ENCODE measurements around the gene FAM221A. TPM values are rescaled to one million over a fixed set of nuclear protein-coding genes. Genes with fewer than 3 reads are reported as not detected.
"Not testable (repeated sequence)": the region's sequence is repeated elsewhere in the genome, so short reads cannot be mapped to it uniquely, and the experiment has no call there.

The FAM221A gene
- total RNA-seq, 1 experiment from 2014 or later = 23.3 TPM

DNA sequence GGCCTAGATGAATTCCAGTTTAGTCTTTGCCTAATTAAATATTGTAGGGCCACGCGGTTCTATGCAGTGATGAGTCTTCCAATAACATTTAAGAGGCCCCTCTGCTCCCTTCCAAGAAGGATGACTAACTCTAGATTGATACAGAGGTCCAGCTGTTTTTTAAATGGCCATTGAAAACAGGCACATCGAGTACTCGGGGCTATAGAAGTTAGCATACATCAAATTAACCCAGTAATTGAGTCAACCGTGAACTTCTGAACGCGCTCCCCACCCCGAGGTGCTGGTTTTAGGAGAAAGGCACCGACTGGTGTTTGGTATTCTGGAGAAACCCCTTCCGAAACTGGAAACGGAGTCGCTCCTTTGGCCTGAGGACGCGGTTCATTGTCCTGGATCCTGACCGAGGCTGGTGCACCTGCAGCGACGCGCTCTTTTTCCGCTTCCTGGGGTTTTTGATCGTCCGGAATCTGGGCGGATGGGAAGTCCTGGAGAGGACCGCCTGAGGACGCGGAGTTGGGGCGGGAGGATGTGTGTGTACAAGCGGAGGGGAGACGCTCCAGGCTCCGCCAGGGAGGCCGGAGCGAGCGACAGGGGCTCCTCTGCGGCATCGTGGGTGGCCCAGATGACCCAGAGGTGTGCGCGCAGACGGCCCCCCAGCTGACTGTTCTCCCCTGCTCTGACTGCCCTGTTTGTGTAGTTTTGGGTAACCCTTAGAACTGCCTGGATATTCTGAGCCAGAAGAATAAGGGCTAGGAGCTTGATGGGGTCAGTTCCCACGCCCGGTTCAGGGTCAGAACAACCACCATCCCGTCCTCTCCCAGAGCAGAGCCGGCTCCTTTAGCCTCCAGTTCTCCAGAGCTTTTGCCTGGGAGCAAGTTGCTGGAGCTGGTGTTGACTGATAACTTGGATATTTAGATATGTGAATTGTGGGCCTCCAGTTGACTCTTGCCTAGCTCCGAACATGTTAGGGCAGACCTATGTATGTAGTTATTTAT is 711 bp downstream of the FAM221A start (continued):
- TF ChIP-seq, protein P1, sequence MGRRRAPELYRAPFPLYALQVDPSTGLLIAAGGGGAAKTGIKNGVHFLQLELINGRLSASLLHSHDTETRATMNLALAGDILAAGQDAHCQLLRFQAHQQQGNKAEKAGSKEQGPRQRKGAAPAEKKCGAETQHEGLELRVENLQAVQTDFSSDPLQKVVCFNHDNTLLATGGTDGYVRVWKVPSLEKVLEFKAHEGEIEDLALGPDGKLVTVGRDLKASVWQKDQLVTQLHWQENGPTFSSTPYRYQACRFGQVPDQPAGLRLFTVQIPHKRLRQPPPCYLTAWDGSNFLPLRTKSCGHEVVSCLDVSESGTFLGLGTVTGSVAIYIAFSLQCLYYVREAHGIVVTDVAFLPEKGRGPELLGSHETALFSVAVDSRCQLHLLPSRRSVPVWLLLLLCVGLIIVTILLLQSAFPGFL (CRISPR knock-in tag; IDR thresholded peaks at IDR 0.05; ENCODE audit: borderline replicate concordance) = no peak
- TF ChIP-seq RORB (CRISPR knock-in tag; IDR thresholded peaks at IDR 0.05) = no peak
- no peak for TF ChIP-seq NR2C2 (CRISPR knock-in tag; IDR thresholded peaks at IDR 0.05)
- no peak for TF ChIP-seq ZNF263 (CRISPR knock-in tag; IDR thresholded peaks at IDR 0.05; ENCODE audit: low read depth)
- TF ChIP-seq, protein P2, sequence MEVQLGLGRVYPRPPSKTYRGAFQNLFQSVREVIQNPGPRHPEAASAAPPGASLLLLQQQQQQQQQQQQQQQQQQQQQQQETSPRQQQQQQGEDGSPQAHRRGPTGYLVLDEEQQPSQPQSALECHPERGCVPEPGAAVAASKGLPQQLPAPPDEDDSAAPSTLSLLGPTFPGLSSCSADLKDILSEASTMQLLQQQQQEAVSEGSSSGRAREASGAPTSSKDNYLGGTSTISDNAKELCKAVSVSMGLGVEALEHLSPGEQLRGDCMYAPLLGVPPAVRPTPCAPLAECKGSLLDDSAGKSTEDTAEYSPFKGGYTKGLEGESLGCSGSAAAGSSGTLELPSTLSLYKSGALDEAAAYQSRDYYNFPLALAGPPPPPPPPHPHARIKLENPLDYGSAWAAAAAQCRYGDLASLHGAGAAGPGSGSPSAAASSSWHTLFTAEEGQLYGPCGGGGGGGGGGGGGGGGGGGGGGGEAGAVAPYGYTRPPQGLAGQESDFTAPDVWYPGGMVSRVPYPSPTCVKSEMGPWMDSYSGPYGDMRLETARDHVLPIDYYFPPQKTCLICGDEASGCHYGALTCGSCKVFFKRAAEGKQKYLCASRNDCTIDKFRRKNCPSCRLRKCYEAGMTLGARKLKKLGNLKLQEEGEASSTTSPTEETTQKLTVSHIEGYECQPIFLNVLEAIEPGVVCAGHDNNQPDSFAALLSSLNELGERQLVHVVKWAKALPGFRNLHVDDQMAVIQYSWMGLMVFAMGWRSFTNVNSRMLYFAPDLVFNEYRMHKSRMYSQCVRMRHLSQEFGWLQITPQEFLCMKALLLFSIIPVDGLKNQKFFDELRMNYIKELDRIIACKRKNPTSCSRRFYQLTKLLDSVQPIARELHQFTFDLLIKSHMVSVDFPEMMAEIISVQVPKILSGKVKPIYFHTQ (CRISPR knock-in tag; IDR thresholded peaks at IDR 0.05) = no peak
- TF ChIP-seq, protein P3, sequence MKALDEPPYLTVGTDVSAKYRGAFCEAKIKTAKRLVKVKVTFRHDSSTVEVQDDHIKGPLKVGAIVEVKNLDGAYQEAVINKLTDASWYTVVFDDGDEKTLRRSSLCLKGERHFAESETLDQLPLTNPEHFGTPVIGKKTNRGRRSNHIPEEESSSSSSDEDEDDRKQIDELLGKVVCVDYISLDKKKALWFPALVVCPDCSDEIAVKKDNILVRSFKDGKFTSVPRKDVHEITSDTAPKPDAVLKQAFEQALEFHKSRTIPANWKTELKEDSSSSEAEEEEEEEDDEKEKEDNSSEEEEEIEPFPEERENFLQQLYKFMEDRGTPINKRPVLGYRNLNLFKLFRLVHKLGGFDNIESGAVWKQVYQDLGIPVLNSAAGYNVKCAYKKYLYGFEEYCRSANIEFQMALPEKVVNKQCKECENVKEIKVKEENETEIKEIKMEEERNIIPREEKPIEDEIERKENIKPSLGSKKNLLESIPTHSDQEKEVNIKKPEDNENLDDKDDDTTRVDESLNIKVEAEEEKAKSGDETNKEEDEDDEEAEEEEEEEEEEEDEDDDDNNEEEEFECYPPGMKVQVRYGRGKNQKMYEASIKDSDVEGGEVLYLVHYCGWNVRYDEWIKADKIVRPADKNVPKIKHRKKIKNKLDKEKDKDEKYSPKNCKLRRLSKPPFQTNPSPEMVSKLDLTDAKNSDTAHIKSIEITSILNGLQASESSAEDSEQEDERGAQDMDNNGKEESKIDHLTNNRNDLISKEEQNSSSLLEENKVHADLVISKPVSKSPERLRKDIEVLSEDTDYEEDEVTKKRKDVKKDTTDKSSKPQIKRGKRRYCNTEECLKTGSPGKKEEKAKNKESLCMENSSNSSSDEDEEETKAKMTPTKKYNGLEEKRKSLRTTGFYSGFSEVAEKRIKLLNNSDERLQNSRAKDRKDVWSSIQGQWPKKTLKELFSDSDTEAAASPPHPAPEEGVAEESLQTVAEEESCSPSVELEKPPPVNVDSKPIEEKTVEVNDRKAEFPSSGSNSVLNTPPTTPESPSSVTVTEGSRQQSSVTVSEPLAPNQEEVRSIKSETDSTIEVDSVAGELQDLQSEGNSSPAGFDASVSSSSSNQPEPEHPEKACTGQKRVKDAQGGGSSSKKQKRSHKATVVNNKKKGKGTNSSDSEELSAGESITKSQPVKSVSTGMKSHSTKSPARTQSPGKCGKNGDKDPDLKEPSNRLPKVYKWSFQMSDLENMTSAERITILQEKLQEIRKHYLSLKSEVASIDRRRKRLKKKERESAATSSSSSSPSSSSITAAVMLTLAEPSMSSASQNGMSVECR (CRISPR knock-in tag; IDR thresholded peaks at IDR 0.05; ENCODE audit: borderline replicate concordance) = peak; percentile 76; the same call in 1 of the 2 replicates
- no peak; the same call in 1 of the 2 replicates for TF ChIP-seq NFATC4 (CRISPR knock-in tag; IDR thresholded peaks at IDR 0.05)
- TF ChIP-seq, protein P4, sequence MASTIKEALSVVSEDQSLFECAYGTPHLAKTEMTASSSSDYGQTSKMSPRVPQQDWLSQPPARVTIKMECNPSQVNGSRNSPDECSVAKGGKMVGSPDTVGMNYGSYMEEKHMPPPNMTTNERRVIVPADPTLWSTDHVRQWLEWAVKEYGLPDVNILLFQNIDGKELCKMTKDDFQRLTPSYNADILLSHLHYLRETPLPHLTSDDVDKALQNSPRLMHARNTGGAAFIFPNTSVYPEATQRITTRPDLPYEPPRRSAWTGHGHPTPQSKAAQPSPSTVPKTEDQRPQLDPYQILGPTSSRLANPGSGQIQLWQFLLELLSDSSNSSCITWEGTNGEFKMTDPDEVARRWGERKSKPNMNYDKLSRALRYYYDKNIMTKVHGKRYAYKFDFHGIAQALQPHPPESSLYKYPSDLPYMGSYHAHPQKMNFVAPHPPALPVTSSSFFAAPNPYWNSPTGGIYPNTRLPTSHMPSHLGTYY (CRISPR knock-in tag; IDR thresholded peaks at IDR 0.05) = no peak
- TF ChIP-seq CREM (CRISPR knock-in tag; IDR thresholded peaks at IDR 0.05) = no peak
- TF ChIP-seq, protein P5, sequence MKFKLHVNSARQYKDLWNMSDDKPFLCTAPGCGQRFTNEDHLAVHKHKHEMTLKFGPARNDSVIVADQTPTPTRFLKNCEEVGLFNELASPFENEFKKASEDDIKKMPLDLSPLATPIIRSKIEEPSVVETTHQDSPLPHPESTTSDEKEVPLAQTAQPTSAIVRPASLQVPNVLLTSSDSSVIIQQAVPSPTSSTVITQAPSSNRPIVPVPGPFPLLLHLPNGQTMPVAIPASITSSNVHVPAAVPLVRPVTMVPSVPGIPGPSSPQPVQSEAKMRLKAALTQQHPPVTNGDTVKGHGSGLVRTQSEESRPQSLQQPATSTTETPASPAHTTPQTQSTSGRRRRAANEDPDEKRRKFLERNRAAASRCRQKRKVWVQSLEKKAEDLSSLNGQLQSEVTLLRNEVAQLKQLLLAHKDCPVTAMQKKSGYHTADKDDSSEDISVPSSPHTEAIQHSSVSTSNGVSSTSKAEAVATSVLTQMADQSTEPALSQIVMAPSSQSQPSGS (CRISPR knock-in tag; IDR thresholded peaks at IDR 0.05; ENCODE audit: borderline replicate concordance, low read depth) = no peak
- TF ChIP-seq, protein P6, sequence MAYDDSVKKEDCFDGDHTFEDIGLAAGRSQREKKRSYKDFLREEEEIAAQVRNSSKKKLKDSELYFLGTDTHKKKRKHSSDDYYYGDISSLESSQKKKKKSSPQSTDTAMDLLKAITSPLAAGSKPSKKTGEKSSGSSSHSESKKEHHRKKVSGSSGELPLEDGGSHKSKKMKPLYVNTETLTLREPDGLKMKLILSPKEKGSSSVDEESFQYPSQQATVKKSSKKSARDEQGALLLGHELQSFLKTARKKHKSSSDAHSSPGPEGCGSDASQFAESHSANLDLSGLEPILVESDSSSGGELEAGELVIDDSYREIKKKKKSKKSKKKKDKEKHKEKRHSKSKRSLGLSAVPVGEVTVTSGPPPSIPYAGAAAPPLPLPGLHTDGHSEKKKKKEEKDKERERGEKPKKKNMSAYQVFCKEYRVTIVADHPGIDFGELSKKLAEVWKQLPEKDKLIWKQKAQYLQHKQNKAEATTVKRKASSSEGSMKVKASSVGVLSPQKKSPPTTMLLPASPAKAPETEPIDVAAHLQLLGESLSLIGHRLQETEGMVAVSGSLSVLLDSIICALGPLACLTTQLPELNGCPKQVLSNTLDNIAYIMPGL (CRISPR knock-in tag; IDR thresholded peaks at IDR 0.05) = peak; percentile 39; the same call in 1 of the 2 replicates
- TF ChIP-seq, protein P7, sequence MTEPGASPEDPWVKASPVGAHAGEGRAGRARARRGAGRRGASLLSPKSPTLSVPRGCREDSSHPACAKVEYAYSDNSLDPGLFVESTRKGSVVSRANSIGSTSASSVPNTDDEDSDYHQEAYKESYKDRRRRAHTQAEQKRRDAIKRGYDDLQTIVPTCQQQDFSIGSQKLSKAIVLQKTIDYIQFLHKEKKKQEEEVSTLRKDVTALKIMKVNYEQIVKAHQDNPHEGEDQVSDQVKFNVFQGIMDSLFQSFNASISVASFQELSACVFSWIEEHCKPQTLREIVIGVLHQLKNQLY (CRISPR knock-in tag; IDR thresholded peaks at IDR 0.05) = no peak
- TF ChIP-seq MXD4 (CRISPR knock-in tag; IDR thresholded peaks at IDR 0.05; ENCODE audit: borderline replicate concordance) = no peak
- TF ChIP-seq, protein P8, sequence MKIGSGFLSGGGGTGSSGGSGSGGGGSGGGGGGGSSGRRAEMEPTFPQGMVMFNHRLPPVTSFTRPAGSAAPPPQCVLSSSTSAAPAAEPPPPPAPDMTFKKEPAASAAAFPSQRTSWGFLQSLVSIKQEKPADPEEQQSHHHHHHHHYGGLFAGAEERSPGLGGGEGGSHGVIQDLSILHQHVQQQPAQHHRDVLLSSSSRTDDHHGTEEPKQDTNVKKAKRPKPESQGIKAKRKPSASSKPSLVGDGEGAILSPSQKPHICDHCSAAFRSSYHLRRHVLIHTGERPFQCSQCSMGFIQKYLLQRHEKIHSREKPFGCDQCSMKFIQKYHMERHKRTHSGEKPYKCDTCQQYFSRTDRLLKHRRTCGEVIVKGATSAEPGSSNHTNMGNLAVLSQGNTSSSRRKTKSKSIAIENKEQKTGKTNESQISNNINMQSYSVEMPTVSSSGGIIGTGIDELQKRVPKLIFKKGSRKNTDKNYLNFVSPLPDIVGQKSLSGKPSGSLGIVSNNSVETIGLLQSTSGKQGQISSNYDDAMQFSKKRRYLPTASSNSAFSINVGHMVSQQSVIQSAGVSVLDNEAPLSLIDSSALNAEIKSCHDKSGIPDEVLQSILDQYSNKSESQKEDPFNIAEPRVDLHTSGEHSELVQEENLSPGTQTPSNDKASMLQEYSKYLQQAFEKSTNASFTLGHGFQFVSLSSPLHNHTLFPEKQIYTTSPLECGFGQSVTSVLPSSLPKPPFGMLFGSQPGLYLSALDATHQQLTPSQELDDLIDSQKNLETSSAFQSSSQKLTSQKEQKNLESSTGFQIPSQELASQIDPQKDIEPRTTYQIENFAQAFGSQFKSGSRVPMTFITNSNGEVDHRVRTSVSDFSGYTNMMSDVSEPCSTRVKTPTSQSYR (CRISPR knock-in tag; IDR thresholded peaks at IDR 0.05) = no peak

DNA sequence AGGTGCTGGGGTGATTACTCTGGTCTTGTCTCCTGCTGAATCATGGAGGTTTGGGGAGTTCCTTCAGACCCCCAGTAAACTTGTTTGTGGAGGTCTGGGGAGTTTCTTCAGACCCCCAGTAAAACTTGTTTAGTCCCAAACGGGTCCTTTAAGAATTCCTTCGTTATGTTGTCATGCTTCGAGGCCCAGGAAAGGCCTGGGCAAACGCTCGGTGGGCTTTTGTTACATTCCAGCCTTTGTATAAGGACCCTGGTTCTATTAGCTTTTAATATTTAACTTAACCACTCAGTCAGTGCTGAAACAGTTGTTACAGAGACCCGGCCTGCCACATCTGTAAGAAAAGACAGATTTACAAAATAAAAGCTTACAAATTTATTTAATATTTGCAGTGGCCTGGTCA is 4.0 kb downstream of the FAM221A start:
- ATAC-seq; H3K9me3 Mint-ChIP-seq; DNase-seq (ENCODE audit: low spot score); POLR2A ChIA-PET; H3K4me3 Mint-ChIP-seq; H3K27me3 Mint-ChIP-seq (ENCODE audit: low read depth): not testable (repeated sequence)
- CTCF ChIA-PET = interaction anchor here (1.3 to 1.5 kb wide), 2 partner anchors 13 to 29 kb away, joined by 5 to 6 read pairs; no protein-coding TSS in a partner anchor
- H3K27ac Mint-ChIP-seq = 0 out of 2 replicates have a peak overlapping the region, but pooled peaks have one; percentile 36
- H3K4me1 Mint-ChIP-seq = peaks cover 22% of the 10 kb centered on the region
- H3K36me3 Mint-ChIP-seq = peaks cover 29% of the 10 kb centered on the region

All from WTC11 (cell line).